T-helper 1 cell treated with Interleukin-12 subunit alpha and Interleukin-12 subunit beta and Interleukin-4 antibody, amounts not matched to agents 30 μg/mL and 1 μg/mL, for 36 hours (primary cell): ENCODE data around the gene UVRAG.

Experiments
- H3K27ac Mint-ChIP-seq: one replicate; pipeline ENCODE4 v1.8.0; 2021; ENCODE audit warnings: mild to moderate bottlenecking, mixed read lengths
- H3K27me3 Mint-ChIP-seq: one replicate; pipeline ENCODE4 v1.8.0; 2021; ENCODE audit warnings: low read depth, mixed read lengths
- H3K36me3 Mint-ChIP-seq: one replicate; pipeline ENCODE4 v1.8.0; 2021; ENCODE audit warnings: low read depth, mixed read lengths
- H3K4me1 Mint-ChIP-seq: one replicate; pipeline ENCODE4 v1.8.0; 2021; ENCODE audit warnings: low read depth, mixed read lengths
- H3K4me3 Mint-ChIP-seq: one replicate; pipeline ENCODE4 v1.8.0; 2021; ENCODE audit warnings: mild to moderate bottlenecking, moderate library complexity, mixed read lengths
- H3K9me3 Mint-ChIP-seq: one replicate; pipeline ENCODE4 v1.8.0; 2021; ENCODE audit warnings: mixed read lengths

UVRAG gene

GRCh38 chr11:75792997-75793800, 21.8 kb upstream of the UVRAG start:
- Mint-ChIP-seq H3K27ac (no peak overlapping the region), H3K36me3 (no peaks in the 10 kb centered on the region), H3K4me3 (no peak overlapping the region), H3K4me1 (no peaks in the 10 kb centered on the region), H3K9me3 (no peaks in the 10 kb centered on the region), H3K27me3 (no peaks in the 10 kb centered on the region)

- Mint-ChIP-seq H3K27me3 (no peaks in the 10 kb centered on the region), H3K4me3 (no peak overlapping the region), H3K4me1 (no peaks in the 10 kb centered on the region), H3K9me3 (no peaks in the 10 kb centered on the region), H3K36me3 (no peaks in the 10 kb centered on the region), H3K27ac (no peak overlapping the region)
Measured at GRCh38 chr11:75793966-75794365, 21.0 kb upstream of the UVRAG start.

- H3K4me3 Mint-ChIP-seq = no peak overlapping the region
- H3K27ac Mint-ChIP-seq = no peak overlapping the region
- no peaks in the 10 kb centered on the region for H3K9me3 Mint-ChIP-seq
- H3K27me3 Mint-ChIP-seq = no peaks in the 10 kb centered on the region
- no peaks in the 10 kb centered on the region for H3K4me1 Mint-ChIP-seq
- no peaks in the 10 kb centered on the region for H3K36me3 Mint-ChIP-seq
Measured at GRCh38 chr11:75795276-75796090, 19.5 kb upstream of the UVRAG start.

- H3K27me3 Mint-ChIP-seq = no peaks in the 10 kb centered on the region
- no peaks in the 10 kb centered on the region for H3K36me3 Mint-ChIP-seq
- H3K27ac Mint-ChIP-seq = no peak overlapping the region
- peaks cover 3% of the 10 kb centered on the region for H3K4me1 Mint-ChIP-seq
- H3K4me3 Mint-ChIP-seq = no peak overlapping the region
- no peaks in the 10 kb centered on the region for H3K9me3 Mint-ChIP-seq
Measured at GRCh38 chr11:75796091-75796435, 18.9 kb upstream of the UVRAG start.

GRCh38 chr11:75797116-75797515, 17.9 kb upstream of the UVRAG start:
- H3K27me3 Mint-ChIP-seq = no peaks in the 10 kb centered on the region
- H3K36me3 Mint-ChIP-seq = no peaks in the 10 kb centered on the region
- H3K4me3 Mint-ChIP-seq = no peak overlapping the region
- no peak overlapping the region for H3K27ac Mint-ChIP-seq
- H3K4me1 Mint-ChIP-seq = peaks cover 10% of the 10 kb centered on the region
- no peaks in the 10 kb centered on the region for H3K9me3 Mint-ChIP-seq

GRCh38 chr11:75797792-75798191, 17.2 kb upstream of the UVRAG start:
- Mint-ChIP-seq H3K4me1 (peaks cover 10% of the 10 kb centered on the region), H3K9me3 (no peaks in the 10 kb centered on the region), H3K27ac (no peak overlapping the region), H3K4me3 (no peak overlapping the region), H3K27me3 (no peaks in the 10 kb centered on the region), H3K36me3 (no peaks in the 10 kb centered on the region)

GRCh38 chr11:75800136-75800675, 14.8 kb upstream of the UVRAG start:
- Mint-ChIP-seq H3K9me3 (no peaks in the 10 kb centered on the region), H3K4me1 (peaks cover 10% of the 10 kb centered on the region), H3K27ac (no peak overlapping the region), H3K27me3 (no peaks in the 10 kb centered on the region), H3K4me3 (no peak overlapping the region), H3K36me3 (no peaks in the 10 kb centered on the region)

GRCh38 chr11:75800728-75801361, 14.2 kb upstream of the UVRAG start:
- H3K36me3 Mint-ChIP-seq = no peaks in the 10 kb centered on the region
- H3K27ac Mint-ChIP-seq = no peak overlapping the region
- H3K9me3 Mint-ChIP-seq = no peaks in the 10 kb centered on the region
- H3K27me3 Mint-ChIP-seq = no peaks in the 10 kb centered on the region
- peaks cover 10% of the 10 kb centered on the region for H3K4me1 Mint-ChIP-seq
- no peak overlapping the region for H3K4me3 Mint-ChIP-seq

- H3K27ac Mint-ChIP-seq = no peak overlapping the region
- peaks cover 10% of the 10 kb centered on the region for H3K4me1 Mint-ChIP-seq
- no peaks in the 10 kb centered on the region for H3K27me3 Mint-ChIP-seq
- no peak overlapping the region for H3K4me3 Mint-ChIP-seq
- no peaks in the 10 kb centered on the region for H3K9me3 Mint-ChIP-seq
- H3K36me3 Mint-ChIP-seq = no peaks in the 10 kb centered on the region
Measured at GRCh38 chr11:75801362-75802020, 13.5 kb upstream of the UVRAG start.

GRCh38 chr11:75802021-75802912, 12.7 kb upstream of the UVRAG start:
- Mint-ChIP-seq H3K27ac (no peak overlapping the region), H3K4me3 (no peak overlapping the region), H3K27me3 (no peaks in the 10 kb centered on the region), H3K9me3 (no peaks in the 10 kb centered on the region), H3K4me1 (peaks cover 10% of the 10 kb centered on the region), H3K36me3 (no peaks in the 10 kb centered on the region)

- Mint-ChIP-seq H3K27ac (no peak overlapping the region), H3K9me3 (no peaks in the 10 kb centered on the region), H3K36me3 (no peaks in the 10 kb centered on the region), H3K4me1 (peaks cover 10% of the 10 kb centered on the region), H3K27me3 (peaks cover 3% of the 10 kb centered on the region), H3K4me3 (no peak overlapping the region)
Measured at GRCh38 chr11:75802913-75803820, 11.8 kb upstream of the UVRAG start.

- Mint-ChIP-seq H3K4me3 (no peak overlapping the region), H3K4me1 (peaks cover 11% of the 10 kb centered on the region), H3K27ac (no peak overlapping the region), H3K27me3 (peaks cover 17% of the 10 kb centered on the region), H3K36me3 (no peaks in the 10 kb centered on the region), H3K9me3 (no peaks in the 10 kb centered on the region)
Measured at GRCh38 chr11:75809111-75809510, 5.9 kb upstream of the UVRAG start.

- peaks cover 11% of the 10 kb centered on the region for H3K4me1 Mint-ChIP-seq
- H3K27ac Mint-ChIP-seq = no peak overlapping the region
Measured at GRCh38 chr11:75809991-75810390, 5.0 kb upstream of the UVRAG start.

More at GRCh38 chr11:75809991-75810390, 5.0 kb upstream of the UVRAG start:
- H3K9me3 Mint-ChIP-seq = no peaks in the 10 kb centered on the region
- H3K36me3 Mint-ChIP-seq = no peaks in the 10 kb centered on the region
- peaks cover 17% of the 10 kb centered on the region for H3K27me3 Mint-ChIP-seq
- H3K4me3 Mint-ChIP-seq = no peak overlapping the region
